Progenitor cell of endocrine pancreas (in vitro differentiated cells): ENCODE measurements around the gene TMUB2. TPM values are rescaled to one million over a fixed set of nuclear protein-coding genes. Genes with fewer than 3 reads are reported as not detected.
"Not testable (repeated sequence)": the region's sequence is repeated elsewhere in the genome, so short reads cannot be mapped to it uniquely, and the experiment has no call there.

Experiments
- DNase-seq: peaks from one replicate; pipeline ENCODE4 v3.0.0; 2021; ENCODE audit warnings: low spot score; ENCODE audit not compliant: unreplicated experiment
- H3K27ac Mint-ChIP-seq: 2 replicates; pipeline ENCODE4 v1.8.0; 2021; ENCODE audit warnings: mild to moderate bottlenecking, moderate library complexity, mixed read lengths
- H3K27me3 Mint-ChIP-seq: 2 replicates; pipeline ENCODE4 v1.8.0; 2021; ENCODE audit warnings: mixed read lengths
- H3K36me3 Mint-ChIP-seq: 2 replicates; pipeline ENCODE4 v1.8.0; 2022; ENCODE audit warnings: mixed read lengths; ENCODE audit not compliant: insufficient read depth
- H3K4me1 Mint-ChIP-seq: 2 replicates; pipeline ENCODE4 v1.8.0; 2021; ENCODE audit warnings: low read depth, mixed read lengths
- H3K4me3 Mint-ChIP-seq: 2 replicates; pipeline ENCODE4 v1.8.0; 2021; ENCODE audit warnings: low read depth, mild to moderate bottlenecking, moderate library complexity, mixed read lengths
- H3K9me3 Mint-ChIP-seq: 2 replicates; pipeline ENCODE4 v1.8.0; 2021; ENCODE audit warnings: low read depth, mixed read lengths
- microRNA-seq: library from miRNA; unstranded; fragments of <30 nt; microRNA quantifications from one replicate; pipeline ENCODE4 v1.1.0, GENCODE V29; 2020; ENCODE audit warnings: borderline number of aligned reads; ENCODE audit not compliant: unreplicated experiment
- total RNA-seq: library from RNA; stranded (reverse); gene quantifications from 2 replicates; pipeline ENCODE4 v1.2.1, GENCODE V29; 2021
- TF ChIP-seq, protein P1 (sequence below): fragments of 200-600 bp; sonication (generic); IDR thresholded peaks from one replicate; pipeline ENCODE4 v1.5.0; 2021; ENCODE audit warnings: antibody characterized with exemption, mild to moderate bottlenecking; ENCODE audit not compliant: unreplicated experiment

The TMUB2 gene
- total RNA-seq, 1 donor from 2014 or later = 50.3 TPM

DNA sequence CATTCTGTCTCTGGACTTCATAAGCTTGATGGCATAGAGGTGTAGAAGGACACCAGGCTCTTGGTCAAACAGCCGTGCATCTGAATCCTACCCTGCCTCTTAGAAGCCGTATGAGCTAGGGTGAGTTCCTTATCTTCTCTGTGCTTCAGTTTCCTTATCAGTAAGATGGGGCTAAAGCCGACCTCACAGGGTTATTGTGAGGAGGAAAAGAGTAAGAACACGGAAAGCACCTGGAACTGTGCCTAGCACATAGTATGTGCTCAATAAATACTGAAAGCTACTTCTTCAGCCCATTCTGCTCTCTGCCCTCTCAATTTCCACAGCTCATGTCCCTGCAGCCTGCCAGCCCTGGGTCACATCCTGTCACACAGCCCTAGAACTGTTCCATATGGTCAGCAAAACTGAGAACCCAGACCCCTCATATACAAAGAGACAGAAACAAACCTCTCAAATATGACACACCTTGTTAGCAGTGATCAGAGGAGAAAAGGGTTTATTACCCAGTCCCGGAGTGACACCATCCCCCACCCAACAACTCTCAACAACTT, 49.7 kb downstream of the TMUB2 start:
- Mint-ChIP-seq H3K36me3 (no peaks in the 10 kb centered on the region), H3K4me1 (peaks cover 2% of the 10 kb centered on the region), H3K27ac (no peak overlapping the region), H3K9me3 (no peaks in the 10 kb centered on the region), H3K4me3 (no peak overlapping the region), H3K27me3 (peaks cover 8% of the 10 kb centered on the region)
- DNase-seq = no peak
- TF ChIP-seq, protein P1, sequence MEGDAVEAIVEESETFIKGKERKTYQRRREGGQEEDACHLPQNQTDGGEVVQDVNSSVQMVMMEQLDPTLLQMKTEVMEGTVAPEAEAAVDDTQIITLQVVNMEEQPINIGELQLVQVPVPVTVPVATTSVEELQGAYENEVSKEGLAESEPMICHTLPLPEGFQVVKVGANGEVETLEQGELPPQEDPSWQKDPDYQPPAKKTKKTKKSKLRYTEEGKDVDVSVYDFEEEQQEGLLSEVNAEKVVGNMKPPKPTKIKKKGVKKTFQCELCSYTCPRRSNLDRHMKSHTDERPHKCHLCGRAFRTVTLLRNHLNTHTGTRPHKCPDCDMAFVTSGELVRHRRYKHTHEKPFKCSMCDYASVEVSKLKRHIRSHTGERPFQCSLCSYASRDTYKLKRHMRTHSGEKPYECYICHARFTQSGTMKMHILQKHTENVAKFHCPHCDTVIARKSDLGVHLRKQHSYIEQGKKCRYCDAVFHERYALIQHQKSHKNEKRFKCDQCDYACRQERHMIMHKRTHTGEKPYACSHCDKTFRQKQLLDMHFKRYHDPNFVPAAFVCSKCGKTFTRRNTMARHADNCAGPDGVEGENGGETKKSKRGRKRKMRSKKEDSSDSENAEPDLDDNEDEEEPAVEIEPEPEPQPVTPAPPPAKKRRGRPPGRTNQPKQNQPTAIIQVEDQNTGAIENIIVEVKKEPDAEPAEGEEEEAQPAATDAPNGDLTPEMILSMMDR = no peak

DNA sequence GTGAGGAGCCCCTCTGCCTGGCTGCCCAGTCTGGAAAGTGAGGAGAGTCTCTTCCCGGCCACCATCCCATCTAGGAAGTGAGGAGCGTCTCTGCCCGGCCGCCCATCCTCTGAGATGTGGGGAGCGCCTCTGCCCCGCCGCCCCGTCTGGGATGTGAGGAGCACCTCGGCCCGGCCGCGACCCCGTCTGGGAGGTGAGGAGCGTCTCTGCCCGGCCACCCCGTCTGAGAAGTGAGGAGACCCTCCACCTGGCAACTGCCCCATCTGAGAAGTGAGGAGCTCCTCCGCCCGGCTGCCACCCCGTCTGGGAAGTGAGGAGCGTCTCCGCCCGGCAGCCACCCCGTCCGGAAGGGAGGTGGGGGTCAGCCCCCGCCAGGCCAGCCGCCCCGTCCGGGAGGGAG, 51.1 kb downstream of the TMUB2 start:
- H3K27ac Mint-ChIP-seq, H3K4me3 Mint-ChIP-seq, H3K4me1 Mint-ChIP-seq, DNase-seq, H3K36me3 Mint-ChIP-seq, H3K27me3 Mint-ChIP-seq, H3K9me3 Mint-ChIP-seq: not testable (repeated sequence)

DNA sequence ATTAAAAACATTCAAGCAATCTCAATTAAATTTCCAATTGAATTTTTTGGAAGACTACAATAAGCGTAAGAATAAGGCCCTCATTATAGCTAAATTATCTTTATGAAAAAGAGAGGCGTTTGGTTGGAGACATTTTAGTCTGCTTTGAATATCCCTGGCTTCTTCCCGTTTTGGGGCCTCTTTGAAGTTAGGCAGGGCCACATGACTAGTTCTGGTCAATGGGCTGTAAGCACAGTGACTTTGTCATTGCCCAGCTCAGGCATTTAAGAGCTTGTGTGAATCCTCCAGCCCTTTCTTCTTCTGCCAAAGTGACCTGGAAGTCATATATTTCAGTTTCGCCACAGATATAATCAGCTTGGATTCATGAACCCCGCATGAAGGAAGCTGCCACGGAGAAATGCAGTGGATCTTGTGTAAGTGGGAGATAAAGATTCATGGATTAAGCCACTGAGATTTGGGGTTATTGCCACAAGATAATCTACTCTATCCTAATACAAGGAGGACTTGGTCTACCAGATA, 54.4 kb downstream of the TMUB2 start:
- Mint-ChIP-seq H3K36me3 (no peaks in the 10 kb centered on the region), H3K9me3 (no peaks in the 10 kb centered on the region), H3K27ac (no peak overlapping the region), H3K4me3 (no peak overlapping the region), H3K27me3 (peaks cover 4% of the 10 kb centered on the region), H3K4me1 (peaks cover 8% of the 10 kb centered on the region)
- TF ChIP-seq, protein P1 = no peak
- DNase-seq = no peak

Small RNAs within 50 kb of the gene (microRNA-seq; reads per million reads assigned to microRNA genes)
- 3.0 reads per million for gene MIR6782

Other genes starting within 250 kb of the TMUB2 start
- gene PPY, start 244.5 kb upstream of the TMUB2 start, total RNA-seq = 0.78 TPM in 1 of 2 replicates, not detected in the other
- 0.84 and 1.1 TPM in 2 replicates for gene PYY, start 233.0 kb upstream of the TMUB2 start, total RNA-seq
- 0.69 and 0.89 TPM in 2 replicates for gene NAGS, start 182.3 kb upstream of the TMUB2 start, total RNA-seq
- gene TMEM101, start 172.0 kb upstream of the TMUB2 start, total RNA-seq = 27.5 and 28.9 TPM in 2 replicates
- 54.1 and 55.4 TPM in 2 replicates for gene LSM12, start 120.3 kb upstream of the TMUB2 start, total RNA-seq
- 57.3 and 58.7 TPM in 2 replicates for gene G6PC3, start 116.2 kb upstream of the TMUB2 start, total RNA-seq
- 39.0 and 41.3 TPM in 2 replicates for gene HDAC5, start 63.3 kb upstream of the TMUB2 start, total RNA-seq
- 10.1 and 12.8 TPM in 2 replicates for gene HROB, start 45.0 kb upstream of the TMUB2 start, total RNA-seq
- 0.49 and 0.89 TPM in 2 replicates for gene ASB16, start 16.3 kb upstream of the TMUB2 start, total RNA-seq
- 117 and 135 TPM in 2 replicates for gene ATXN7L3, start 12.9 kb downstream of the TMUB2 start, total RNA-seq
- 94.2 and 100 TPM in 2 replicates for gene UBTF, start 32.7 kb downstream of the TMUB2 start, total RNA-seq
- not detected in 2 replicates for gene SLC4A1, start 81.2 kb downstream of the TMUB2 start, total RNA-seq
- gene RUNDC3A, start 121.6 kb downstream of the TMUB2 start, total RNA-seq = 8.4 and 9.3 TPM in 2 replicates
- 129 and 139 TPM in 2 replicates for gene SLC25A39, start 137.9 kb downstream of the TMUB2 start, total RNA-seq
- gene GRN, start 158.3 kb downstream of the TMUB2 start, total RNA-seq = 97.9 and 99.7 TPM in 2 replicates
- gene FAM171A2, start 176.9 kb downstream of the TMUB2 start, total RNA-seq = 39.9 and 42.5 TPM in 2 replicates
- gene ITGA2B, start 202.7 kb downstream of the TMUB2 start, total RNA-seq = 1.2 and 2.6 TPM in 2 replicates